OCI-LY7 (cell line): ENCODE data around the gene MAGI1. TPM values are rescaled to one million over a fixed set of nuclear protein-coding genes. Genes with fewer than 3 reads are reported as not detected.

Experiments
- BruUV-seq: library from RNA; stranded (reverse); fragments of 400-500 nt; replicated peaks from 2 replicates; lab custom pipeline; 2021; lab: Mats Ljungman, UMichigan
- CTCF ChIA-PET: fragments of 300-600 bp; sonication (Branson Sonifier 250); formaldehyde crosslinking; loops from one replicate; lab custom pipeline; 2022; ENCODE audit warnings: antibody characterized with exemption; ENCODE audit not compliant: unreplicated experiment; lab: Charles Lee
- POLR2A ChIA-PET: fragments of 300-600 bp; sonication (Branson Sonifier 250); formaldehyde crosslinking; loops from one replicate; lab custom pipeline; 2022; ENCODE audit warnings: antibody characterized with exemption; lab: Charles Lee
- DNase-seq: peaks from one replicate; pipeline ENCODE4 v3.0.0-alpha.2; 2015; ENCODE audit warnings: low spot score
- H2AFZ ChIP-seq: fragments of 200-600 bp; sonication (generic), shearing (Covaris generic); 2 replicates; pipeline ENCODE4 v1.6.1; 2014; ENCODE audit warnings: mild to moderate bottlenecking, antibody characterized with exemption, low read length, moderate library complexity
- H3K27ac ChIP-seq: fragments of 200-600 bp; sonication (generic); 2 replicates; pipeline ENCODE4 v1.5.1; 2014; ENCODE audit warnings: mixed run types, low read depth, mild to moderate bottlenecking, moderate library complexity, low read length, inconsistent platforms; ENCODE audit not compliant: poor library complexity, severe bottlenecking
- H3K36me3 ChIP-seq: fragments of 200-600 bp; sonication (generic); 2 replicates; pipeline ENCODE4 v1.6.1; 2014; ENCODE audit warnings: mild to moderate bottlenecking, antibody characterized with exemption, low read length, moderate library complexity, mixed read lengths; ENCODE audit not compliant: insufficient read depth
- H3K4me1 ChIP-seq: fragments of 200-600 bp; sonication (generic); 2 replicates; pipeline ENCODE4 v1.5.1; 2014; ENCODE audit warnings: mild to moderate bottlenecking, low read length; ENCODE audit not compliant: insufficient read depth, poor library complexity, severe bottlenecking
- H3K4me2 ChIP-seq: fragments of 200-600 bp; sonication (generic); 2 replicates; pipeline ENCODE4 v1.6.1; 2014; ENCODE audit warnings: mild to moderate bottlenecking, low read length
- H3K4me3 ChIP-seq: fragments of 200-600 bp; sonication (generic); 2 replicates; pipeline ENCODE4 v1.5.1; 2014; ENCODE audit warnings: mild to moderate bottlenecking, low read depth, low read length; ENCODE audit not compliant: poor library complexity, severe bottlenecking
- H3K79me2 ChIP-seq: fragments of 200-600 bp; sonication (generic); 2 replicates; pipeline ENCODE4 v1.6.1; 2016; ENCODE audit warnings: low read depth, mild to moderate bottlenecking, low read length, moderate library complexity, mixed read lengths; ENCODE audit not compliant: insufficient read depth
- H3K9me2 ChIP-seq: fragments of 200-600 bp; sonication (generic); 2 replicates; pipeline ENCODE4 v1.6.1; 2016; ENCODE audit warnings: mild to moderate bottlenecking, low read length, mixed read lengths; ENCODE audit not compliant: insufficient read depth
- H3K9me3 ChIP-seq: fragments of 200-600 bp; sonication (generic); 2 replicates; pipeline ENCODE4 v1.6.1; 2014; ENCODE audit warnings: mild to moderate bottlenecking, mixed run types, low read length, mixed read lengths
- H4K20me1 ChIP-seq: fragments of 200-600 bp; sonication (generic); 2 replicates; pipeline ENCODE4 v1.6.1; 2014; ENCODE audit warnings: mild to moderate bottlenecking, antibody characterized with exemption, low read length, moderate library complexity, mixed read lengths; ENCODE audit not compliant: insufficient read depth
- CTCF ChIP-seq: fragments of 200-600 bp; sonication (generic); conservative IDR thresholded peaks from 2 replicates; pipeline ENCODE4 v1.5.1; 2014; ENCODE audit warnings: mild to moderate bottlenecking, antibody characterized with exemption, low read length, moderate library complexity, mixed read lengths
- EZH2phosphoT487 ChIP-seq: fragments of 200-600 bp; sonication (generic); IDR thresholded peaks from 2 replicates; pipeline ENCODE4 v1.6.1; 2018; ENCODE audit warnings: low read depth, borderline replicate concordance, mild to moderate bottlenecking, mixed run types, antibody characterized with exemption, low read length, moderate library complexity, mixed read lengths
- intact Hi-C: fragments of 100-400 bp; cut with micrococcal nuclease; formaldehyde crosslinking; loops from one replicate; pipeline ENCODE4 v1.10.0; 2022; ENCODE audit not compliant: unreplicated experiment
- total RNA-seq, 2 experiments: library from RNA; depleted of rRNA in 1 of 2; stranded (reverse); fragments of >200 nt in 1 of 2; shearing (Covaris generic) in 1 of 2; gene quantifications; 2 replicates each; pipeline ENCODE4 v1.2.3, GENCODE V29; 2014 to 2022

Gene MAGI1
- total RNA-seq, 2 experiments from 2014 or later: 0.63 to 2.5 TPM

- Histone ChIP-seq H2AFZ (no peak overlapping the region), H3K9me3 (no peaks in the 10 kb centered on the region), H3K4me2 (no peak overlapping the region), H3K4me3 (no peak overlapping the region), H4K20me1 (no peaks in the 10 kb centered on the region), H3K36me3 (no peaks in the 10 kb centered on the region), H3K27ac (no peak overlapping the region), H3K79me2 (no peaks in the 10 kb centered on the region), H3K9me2 (no peaks in the 10 kb centered on the region), H3K4me1 (no peaks in the 10 kb centered on the region)
- intact Hi-C loops: no loop called here
- POLR2A ChIA-PET: no interaction called here
- CTCF ChIA-PET: no interaction called here
- no peak for DNase-seq
- TF ChIP-seq EZH2phosphoT487 (no peak), CTCF (no peak)
- BruUV-seq: no TSS peak
These were observed 687.0 kb downstream of the MAGI1 start for GRCh38 chr3:65351753-65352152.

- CTCF ChIA-PET: no interaction called here
- POLR2A ChIA-PET: no interaction called here
- Histone ChIP-seq H3K4me2 (no peak overlapping the region), H3K9me3 (no peaks in the 10 kb centered on the region), H4K20me1 (no peaks in the 10 kb centered on the region), H3K27ac (no peak overlapping the region), H3K9me2 (no peaks in the 10 kb centered on the region), H2AFZ (no peak overlapping the region), H3K4me3 (no peak overlapping the region), H3K36me3 (no peaks in the 10 kb centered on the region), H3K4me1 (no peaks in the 10 kb centered on the region), H3K79me2 (no peaks in the 10 kb centered on the region)
- no peak for TF ChIP-seq EZH2phosphoT487
- BruUV-seq: no TSS peak
- no peak for DNase-seq
- intact Hi-C loops: no loop called here
These were observed 687.8 kb downstream of the MAGI1 start for GRCh38 chr3:65350801-65351476.

GRCh38 chr3:65348398-65348995 lies 690.2 kb downstream of the MAGI1 start:
- H3K9me3 ChIP-seq: no peaks in the 10 kb centered on the region
- no peak overlapping the region for H3K4me2 ChIP-seq
- H3K4me1 ChIP-seq: no peaks in the 10 kb centered on the region
- no peak overlapping the region for H2AFZ ChIP-seq
- H3K36me3 ChIP-seq: no peaks in the 10 kb centered on the region
- H3K4me3 ChIP-seq: no peak overlapping the region
- H3K79me2 ChIP-seq: no peaks in the 10 kb centered on the region
- POLR2A ChIA-PET: interaction anchor here (1.3 kb wide), 1 partner anchor 13 kb away, joined by 4 read pairs; no protein-coding TSS in a partner anchor
- H4K20me1 ChIP-seq: no peaks in the 10 kb centered on the region
- H3K27ac ChIP-seq: no peak overlapping the region
- no peaks in the 10 kb centered on the region for H3K9me2 ChIP-seq
- CTCF ChIA-PET: no interaction called here
- BruUV-seq: no TSS peak
- TF ChIP-seq EZH2phosphoT487: no peak
- TF ChIP-seq CTCF: no peak
- intact Hi-C loops: no loop called here
- no peak for DNase-seq
